NOMO-1 treated with DMSO at 0.1 percent for 48 hours (cell line): ENCODE measurements around the gene FLG2.
"Not testable (repeated sequence)": the region's sequence is repeated elsewhere in the genome, so short reads cannot be mapped to it uniquely, and the experiment has no call there.

Experiments used
- DNase-seq: peaks from one replicate; lab custom pipeline; 2025; ENCODE audit not compliant: unreplicated experiment; lab: John Stamatoyannopoulos, UW

The FLG2 gene

GRCh38 chr1:152313319-152313801 lies 46.4 kb downstream of the FLG2 start:
- DNase-seq, result no peak

- not testable (repeated sequence) for DNase-seq
Measured at GRCh38 chr1:152312169-152312568, 47.6 kb downstream of the FLG2 start.

- DNase-seq, result no peak
Measured at GRCh38 chr1:152309955-152310354, 49.9 kb downstream of the FLG2 start.

- not testable (repeated sequence) for DNase-seq
Measured at GRCh38 chr1:152309320-152309901, 50.4 kb downstream of the FLG2 start.

- DNase-seq, result not testable (repeated sequence)
Measured at GRCh38 chr1:152308758-152309157, 51.0 kb downstream of the FLG2 start.

GRCh38 chr1:152307970-152308369 lies 51.8 kb downstream of the FLG2 start:
- DNase-seq, result not testable (repeated sequence)

- not testable (repeated sequence) for DNase-seq
Measured at GRCh38 chr1:152306123-152306522, 53.7 kb downstream of the FLG2 start.

- not testable (repeated sequence) for DNase-seq
Measured at GRCh38 chr1:152304773-152305172, 55.0 kb downstream of the FLG2 start.

GRCh38 chr1:152303139-152303872 lies 56.5 kb downstream of the FLG2 start:
- DNase-seq, result not testable (repeated sequence)
